Stimulated activated CD4-positive, alpha-beta T cell treated with anti-CD3 and anti-CD28 coated beads, Interleukin-15, amount 100 ng/mL, for 48 hours (primary cell): ENCODE measurements around the gene ATP8B3.
"Not testable (repeated sequence)": the region's sequence is repeated elsewhere in the genome, so short reads cannot be mapped to it uniquely, and the experiment has no call there.

Experiments
- DNase-seq, 2 donors: peaks; one replicate each; pipeline ENCODE4 v3.0.0-alpha.2; 2020; ENCODE audit warnings: low read depth in 2 of 2

The ATP8B3 gene

DNA sequence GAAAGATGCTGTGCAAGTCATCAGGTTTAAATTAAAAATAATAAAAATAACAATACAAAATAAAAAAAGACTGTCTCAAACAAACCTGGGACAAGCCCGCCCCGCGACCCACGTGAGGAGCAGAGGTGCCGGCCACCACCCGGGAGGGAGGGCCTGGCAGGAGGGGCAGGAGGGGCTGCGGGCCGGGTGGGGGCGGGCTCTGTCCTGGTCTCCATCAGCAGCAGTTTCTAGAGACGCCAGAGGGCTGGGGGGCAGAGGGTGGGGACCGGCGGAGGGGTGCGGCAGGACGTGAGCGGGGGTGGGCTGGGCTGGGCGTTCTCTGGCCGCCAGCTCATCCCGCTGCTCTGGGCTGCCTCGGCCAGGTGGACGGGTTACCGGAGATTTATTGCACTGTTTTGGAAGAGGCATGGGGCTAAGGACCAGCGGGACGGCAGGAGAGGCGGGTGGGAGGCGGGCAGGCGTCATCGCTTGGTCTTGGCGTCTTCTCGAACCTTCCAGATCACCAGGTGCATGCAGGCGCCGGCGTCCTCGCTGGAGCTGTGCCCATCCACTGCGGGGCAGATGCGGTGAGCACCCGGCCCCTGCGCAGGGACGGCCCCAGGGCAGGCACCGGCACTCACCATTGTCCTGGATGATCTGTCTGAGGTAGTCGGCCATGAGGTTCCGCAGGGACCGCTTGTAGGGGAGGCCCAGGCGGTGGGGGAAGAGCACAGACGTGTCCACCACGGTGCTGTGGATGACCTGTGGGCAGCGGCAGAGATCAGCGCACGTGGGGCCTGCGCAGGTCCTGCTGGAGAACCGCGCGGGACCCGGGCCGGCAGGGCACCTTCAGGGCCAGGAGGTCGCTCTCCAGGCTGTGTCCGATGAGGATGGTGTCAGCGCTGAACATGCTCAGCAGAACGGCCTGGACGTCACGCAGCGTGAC, 3.8 kb upstream of the ATP8B3 start:
- DNase-seq: no peak

DNA sequence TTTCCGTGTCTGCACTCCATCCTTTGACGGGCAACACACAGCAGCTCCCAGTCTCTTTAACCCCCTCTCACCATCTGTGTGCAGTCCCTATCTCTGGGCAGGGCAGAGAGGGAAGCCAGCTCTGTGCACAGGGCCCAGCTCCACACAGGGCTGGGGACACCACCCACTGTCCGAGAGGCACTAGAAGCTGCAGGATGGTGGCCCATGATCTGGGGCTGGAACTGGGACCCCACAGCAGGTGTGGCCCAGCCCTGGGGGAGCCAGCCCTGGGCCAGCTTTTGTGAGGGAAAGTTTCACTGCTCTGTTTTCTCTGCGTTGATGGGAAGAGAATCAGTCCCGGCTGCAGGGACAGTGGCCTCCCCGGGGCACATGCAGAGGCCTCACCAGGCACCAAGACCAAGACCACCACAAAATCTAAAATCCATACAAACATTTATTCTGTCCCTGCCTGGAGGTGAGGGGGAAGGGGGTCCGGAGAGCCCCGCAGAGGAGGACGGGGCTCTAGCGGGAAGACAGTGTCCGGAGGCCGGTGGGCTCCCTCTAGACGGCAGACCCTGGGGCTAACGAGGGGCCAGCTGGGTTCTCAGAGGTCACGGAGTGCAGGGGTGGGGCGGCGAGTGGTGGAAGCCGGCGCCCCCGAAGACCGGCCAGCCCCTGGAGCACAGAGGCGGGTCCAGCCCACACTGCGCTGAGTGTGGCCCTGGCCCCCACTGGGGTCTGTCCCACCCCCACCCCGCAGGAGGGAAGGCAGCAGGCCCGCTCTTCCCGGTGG, 2.9 kb upstream of the ATP8B3 start:
- no peak for DNase-seq

DNA sequence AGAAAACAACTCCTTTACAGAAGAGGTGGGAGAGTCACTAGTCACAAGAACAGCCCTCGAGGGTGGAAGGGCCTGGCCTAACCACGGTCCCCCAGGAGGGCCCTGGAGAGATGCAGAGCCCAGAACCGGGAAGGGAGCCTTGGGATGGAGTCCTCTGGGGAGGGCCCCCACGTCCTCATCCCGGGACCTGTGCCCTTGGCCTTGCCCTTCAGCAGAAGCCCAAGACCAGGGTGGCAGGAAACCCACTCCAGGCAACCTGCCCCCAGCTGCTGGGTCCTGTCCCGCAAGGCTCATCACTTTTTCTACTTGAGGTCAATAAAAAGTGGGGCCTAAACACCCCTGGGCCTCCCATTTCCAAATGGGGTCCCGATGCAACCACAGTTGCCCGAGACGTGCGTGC, 2.3 kb upstream of the ATP8B3 start:
- no peak for DNase-seq

DNA sequence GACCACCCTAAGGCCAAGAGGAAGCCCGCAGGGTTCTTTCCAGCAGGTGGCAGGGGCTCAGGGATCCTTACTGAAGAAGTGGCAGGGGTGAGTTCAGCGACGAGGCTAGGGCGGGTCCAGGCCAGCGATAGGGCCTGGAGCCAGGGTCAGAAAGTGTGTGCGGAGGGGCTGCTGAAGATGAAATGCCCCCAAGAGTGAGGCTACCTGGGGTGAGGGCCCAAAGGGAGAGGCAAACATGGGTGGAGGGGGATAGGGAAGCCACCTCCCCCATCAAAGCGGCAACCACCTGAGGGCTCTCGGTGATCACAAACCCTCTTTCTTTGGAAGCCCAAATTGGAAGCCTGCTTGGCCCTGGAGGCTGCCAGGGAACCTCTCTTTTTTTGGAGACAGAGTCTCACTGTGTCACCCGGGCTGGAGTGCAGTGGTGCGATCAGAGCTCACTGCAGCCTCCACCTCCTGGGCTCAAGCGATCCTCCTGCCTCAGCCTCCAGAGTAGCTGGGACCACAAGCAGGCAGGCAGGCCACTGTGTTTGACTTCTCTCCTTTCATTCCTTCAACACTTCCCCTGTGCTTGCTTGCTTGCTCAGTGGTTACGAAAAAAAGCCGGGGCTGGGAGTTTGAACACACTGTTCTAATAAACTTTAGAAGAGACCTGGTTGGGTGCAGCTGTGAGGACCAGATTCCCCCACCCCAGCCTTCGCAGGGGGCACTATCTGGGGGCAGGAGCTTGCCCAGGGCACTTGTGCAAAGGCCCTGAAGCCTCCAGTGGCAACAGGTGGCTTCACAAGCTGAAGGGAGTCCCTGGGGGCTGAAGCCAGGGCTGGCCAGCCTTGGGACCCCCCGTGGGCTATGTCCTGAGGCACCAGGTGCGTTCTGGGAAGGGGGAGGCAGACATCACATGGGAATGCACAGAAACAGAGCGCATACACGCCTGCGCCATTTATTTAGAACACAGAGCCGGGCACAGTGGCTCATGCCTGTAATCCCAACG, 1.4 kb upstream of the ATP8B3 start:
- no peak for DNase-seq

- peak; percentile 83 to 86 for DNase-seq
Measured at GRCh38 chr19:1812426-1813191, 533 bp upstream of the ATP8B3 start.

DNA sequence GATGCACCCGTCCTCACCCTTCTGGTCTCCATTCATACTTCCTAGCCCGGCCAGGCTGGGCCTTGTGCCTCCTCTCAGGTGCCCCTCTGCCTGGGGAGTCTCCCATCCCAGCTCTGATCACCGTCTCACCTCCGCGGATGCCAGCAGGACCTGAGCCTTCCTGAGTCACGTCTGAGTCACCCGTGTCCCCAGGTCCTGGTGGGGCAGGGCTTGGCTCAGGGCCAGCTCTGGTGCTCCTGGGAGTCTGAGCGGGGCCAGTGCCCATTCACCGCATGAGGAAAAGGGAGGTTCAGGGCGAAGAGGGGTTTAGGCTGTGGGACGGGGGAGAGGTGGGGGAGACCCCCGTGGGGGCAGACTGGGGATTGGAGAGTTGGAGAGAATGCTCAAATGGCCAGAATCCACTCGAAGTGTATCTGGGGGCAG, 593 bp downstream of the ATP8B3 start:
- DNase-seq: peak; percentile 52 to 54

- no peak for DNase-seq
Measured at GRCh38 chr19:1810439-1811160, 1.5 kb downstream of the ATP8B3 start.

GRCh38 chr19:1809678-1810077, 2.4 kb downstream of the ATP8B3 start:
- DNase-seq: no peak

- no peak for DNase-seq
Measured at GRCh38 chr19:1808395-1808731, 3.7 kb downstream of the ATP8B3 start.

GRCh38 chr19:1807695-1808394, 4.2 kb downstream of the ATP8B3 start:
- DNase-seq: no peak

DNA sequence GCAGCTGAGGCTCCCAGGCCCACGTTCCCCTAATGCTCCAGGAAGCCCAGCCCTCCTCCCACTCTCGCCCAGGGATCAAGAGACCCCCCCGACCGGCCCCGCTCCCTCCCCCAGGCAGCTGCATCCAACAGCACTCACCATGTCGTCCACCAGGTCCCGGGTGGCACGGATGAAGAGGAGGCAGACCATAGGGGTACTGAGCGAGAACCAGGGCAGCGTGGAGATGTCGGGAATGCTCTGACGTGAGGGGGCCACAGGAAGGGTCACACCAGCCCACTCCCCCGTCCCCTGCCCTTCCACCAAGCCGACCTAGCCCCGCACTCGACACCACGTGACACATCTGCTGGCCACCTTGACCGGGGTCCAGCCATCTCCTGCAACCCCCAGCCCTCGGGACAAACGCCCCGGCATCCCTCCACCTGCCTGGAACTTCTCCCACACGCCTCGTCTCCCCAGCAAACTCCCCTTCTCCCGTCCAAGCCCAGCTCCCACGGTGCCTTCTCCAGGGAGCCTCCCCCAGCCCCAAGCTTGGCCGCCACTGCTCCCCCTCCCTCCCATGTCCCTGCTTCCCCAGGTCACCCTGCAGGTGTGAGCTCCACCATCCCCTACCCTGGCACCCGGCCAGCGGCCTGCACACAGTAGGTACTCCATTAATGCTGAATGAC, 4.9 kb downstream of the ATP8B3 start:
- DNase-seq: no peak

GRCh38 chr19:1806184-1807029, 5.7 kb downstream of the ATP8B3 start:
- no peak for DNase-seq

GRCh38 chr19:1805401-1806183, 6.5 kb downstream of the ATP8B3 start:
- DNase-seq: no peak

GRCh38 chr19:1804858-1805257, 7.2 kb downstream of the ATP8B3 start:
- no peak for DNase-seq

DNA sequence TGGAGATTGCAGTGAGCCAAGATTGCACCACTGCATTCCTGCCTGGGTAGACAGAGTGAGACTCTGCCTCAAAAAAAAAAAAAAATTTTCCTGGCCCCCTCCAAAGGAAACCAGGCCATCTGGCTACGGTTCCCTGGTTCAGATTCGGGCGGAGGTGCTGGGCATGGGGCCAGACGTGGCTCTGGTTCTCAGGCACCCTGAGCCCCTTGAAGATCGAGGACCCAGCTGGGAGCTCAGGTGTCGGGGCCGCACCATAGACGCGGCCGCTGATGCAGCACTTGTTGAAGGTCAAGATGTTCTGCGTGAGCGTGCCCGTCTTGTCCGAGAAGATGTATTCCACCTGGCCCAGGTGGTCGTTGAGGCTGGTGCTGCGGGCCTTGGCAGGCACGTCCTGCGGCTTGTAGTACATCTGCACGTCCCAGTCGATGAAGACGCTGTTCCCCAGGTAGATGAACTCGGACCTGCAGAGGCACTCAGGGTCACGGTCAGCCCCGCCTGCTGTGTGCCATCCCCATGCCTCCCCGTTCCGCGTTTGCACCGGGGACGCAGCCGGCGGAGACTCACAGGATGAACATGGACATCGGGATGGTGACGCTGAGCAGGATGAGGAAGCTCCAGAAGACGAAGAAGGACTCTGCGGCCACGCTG, 12.3 kb downstream of the ATP8B3 start:
- no peak for DNase-seq

DNA sequence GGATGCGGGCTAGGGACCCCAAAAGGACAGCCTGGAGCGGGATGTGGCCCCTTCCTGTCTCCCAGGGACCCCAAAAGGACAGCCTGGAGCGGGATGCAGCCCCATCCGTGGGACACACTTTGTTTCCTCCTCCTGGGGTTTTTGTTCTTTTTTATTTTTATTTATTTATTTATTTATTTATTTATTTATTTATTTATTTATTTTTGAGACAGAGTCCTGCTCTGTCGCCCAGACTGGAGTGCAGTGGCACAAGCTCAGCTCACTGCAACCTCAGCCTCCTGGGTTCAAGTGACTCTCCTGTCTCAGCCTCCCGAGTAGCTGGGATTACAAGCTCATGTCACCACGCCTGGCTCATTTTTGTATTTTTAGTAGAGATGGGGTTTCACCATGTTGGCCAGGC, 14.8 kb downstream of the ATP8B3 start:
- not testable (repeated sequence) for DNase-seq
